Skeletal muscle satellite cell (primary cell): Measurements from ENCODE around the gene CTNNA1.

Experiments
- H3K27me3 ChIP-seq: 2 replicates; pipeline ENCODE4 v1.7.0; 2013; ENCODE audit warnings: low read length; ENCODE audit not compliant: control insufficient read depth, insufficient read depth
- H3K36me3 ChIP-seq: 2 replicates; pipeline ENCODE4 v1.7.0; 2013; ENCODE audit warnings: mild to moderate bottlenecking, control low read depth, low read length; ENCODE audit not compliant: insufficient read depth
- H3K4me1 ChIP-seq: 2 replicates; pipeline ENCODE4 v1.7.0; 2013; ENCODE audit warnings: low read length; ENCODE audit not compliant: control insufficient read depth, insufficient read depth
- H3K4me2 ChIP-seq: 2 replicates; pipeline ENCODE4 v1.7.0; 2013; ENCODE audit warnings: mild to moderate bottlenecking, low read length
- H3K4me3 ChIP-seq: 2 replicates; pipeline ENCODE4 v1.7.0; 2013; ENCODE audit warnings: low read length
- H3K9ac ChIP-seq: 2 replicates; pipeline ENCODE4 v1.7.0; 2013; ENCODE audit warnings: mild to moderate bottlenecking, low read depth, low read length, moderate library complexity
- H3K9me3 ChIP-seq: replicated peaks from 2 replicates; pipeline ENCODE4 v1.7.0; 2013; ENCODE audit warnings: mild to moderate bottlenecking, control low read depth, low read length

CTNNA1 gene

DNA sequence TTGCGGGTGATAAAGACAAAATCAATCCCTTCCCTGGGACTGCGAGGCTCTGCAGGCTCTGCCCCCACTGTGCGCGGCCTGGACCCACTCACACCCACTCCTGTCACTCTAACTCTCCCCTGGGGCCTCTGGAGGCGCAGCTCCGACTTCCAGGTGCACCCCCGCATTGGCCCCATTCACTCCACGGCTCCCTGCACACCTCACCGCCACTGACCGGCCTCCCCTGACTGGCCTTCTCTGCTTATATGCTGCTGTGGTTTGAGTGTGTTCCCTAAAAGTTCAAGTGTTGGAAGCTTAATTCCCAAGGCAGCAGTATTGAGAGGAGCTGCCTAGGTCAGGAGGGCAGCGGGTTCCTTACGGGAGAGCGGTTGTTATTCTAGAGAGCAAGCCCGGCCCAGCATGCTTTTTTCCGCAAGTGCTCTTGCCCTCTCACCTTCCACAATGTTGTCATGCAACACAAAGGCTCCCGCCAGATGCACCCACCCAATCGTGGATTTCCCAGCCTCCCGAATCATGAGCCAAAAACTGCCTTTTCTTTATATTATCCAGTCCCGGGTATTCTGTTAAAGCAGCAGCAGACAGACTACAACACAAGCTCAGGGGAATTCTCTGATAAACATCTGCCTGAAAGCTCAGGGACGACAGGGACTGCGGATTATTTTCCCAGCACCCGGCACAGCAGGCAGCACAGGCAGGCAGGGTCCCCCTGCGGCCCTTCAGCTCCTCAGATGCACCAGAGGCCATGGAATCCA, 195.4 kb downstream of the CTNNA1 start:
- Histone ChIP-seq H3K4me2 (no peak overlapping the region), H3K4me3 (no peak overlapping the region), H3K4me1 (peaks cover 15% of the 10 kb centered on the region)

DNA sequence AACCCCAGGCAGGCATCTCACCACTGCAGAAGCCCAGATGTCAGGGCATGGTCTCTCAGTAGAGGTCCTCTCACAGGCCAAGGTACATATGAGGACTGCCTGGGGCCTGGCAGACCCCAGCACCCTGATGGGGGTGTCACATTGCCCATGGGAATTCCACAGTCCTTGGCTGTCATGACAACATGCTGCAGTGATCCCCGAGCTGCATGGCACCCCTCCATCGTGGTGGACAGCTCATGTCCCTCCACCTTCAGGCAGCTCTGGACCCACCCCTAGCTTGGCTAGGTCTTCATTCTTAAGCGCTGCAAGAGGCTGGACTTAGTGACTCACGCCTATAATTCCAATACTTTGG, 196.0 kb downstream of the CTNNA1 start:
- Histone ChIP-seq H3K9me3 (no peaks in the 10 kb centered on the region), H3K9ac (no peak overlapping the region), H3K4me1 (peaks cover 21% of the 10 kb centered on the region), H3K36me3 (peaks cover 11% of the 10 kb centered on the region), H3K4me2 (no peak overlapping the region), H3K4me3 (no peak overlapping the region), H3K27me3 (no peaks in the 10 kb centered on the region)

More for the DNA sequence above, 195.4 kb downstream of the CTNNA1 start:
- Histone ChIP-seq H3K36me3 (peaks cover 11% of the 10 kb centered on the region), H3K9me3 (no peaks in the 10 kb centered on the region), H3K9ac (no peak overlapping the region), H3K27me3 (no peaks in the 10 kb centered on the region)

DNA sequence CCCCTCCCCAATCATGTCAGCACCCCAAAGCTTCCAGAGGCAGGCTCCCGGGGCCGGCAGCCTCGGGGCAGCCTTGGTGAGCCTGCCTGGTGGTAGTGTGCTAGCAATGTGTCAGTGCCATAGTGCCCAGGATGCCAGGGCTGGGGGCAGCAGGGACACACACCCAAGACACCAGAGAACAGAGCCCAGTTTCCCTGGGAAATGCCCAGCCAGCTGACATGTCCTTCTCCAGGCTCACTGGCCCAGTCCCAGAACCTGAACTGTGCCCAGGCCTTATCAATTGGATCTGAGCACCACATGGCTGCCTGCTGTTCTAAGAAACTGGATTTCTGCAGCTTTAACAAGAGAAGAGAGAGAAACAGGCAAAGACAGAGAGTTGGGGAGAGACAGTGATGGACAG, 196.8 kb downstream of the CTNNA1 start:
- H3K4me1 ChIP-seq = peaks cover 29% of the 10 kb centered on the region
- no peak overlapping the region for H3K9ac ChIP-seq
- H3K36me3 ChIP-seq = peaks cover 11% of the 10 kb centered on the region
- H3K4me3 ChIP-seq = no peak overlapping the region
- H3K27me3 ChIP-seq = no peaks in the 10 kb centered on the region
- H3K9me3 ChIP-seq = no peaks in the 10 kb centered on the region
- no peak overlapping the region for H3K4me2 ChIP-seq

DNA sequence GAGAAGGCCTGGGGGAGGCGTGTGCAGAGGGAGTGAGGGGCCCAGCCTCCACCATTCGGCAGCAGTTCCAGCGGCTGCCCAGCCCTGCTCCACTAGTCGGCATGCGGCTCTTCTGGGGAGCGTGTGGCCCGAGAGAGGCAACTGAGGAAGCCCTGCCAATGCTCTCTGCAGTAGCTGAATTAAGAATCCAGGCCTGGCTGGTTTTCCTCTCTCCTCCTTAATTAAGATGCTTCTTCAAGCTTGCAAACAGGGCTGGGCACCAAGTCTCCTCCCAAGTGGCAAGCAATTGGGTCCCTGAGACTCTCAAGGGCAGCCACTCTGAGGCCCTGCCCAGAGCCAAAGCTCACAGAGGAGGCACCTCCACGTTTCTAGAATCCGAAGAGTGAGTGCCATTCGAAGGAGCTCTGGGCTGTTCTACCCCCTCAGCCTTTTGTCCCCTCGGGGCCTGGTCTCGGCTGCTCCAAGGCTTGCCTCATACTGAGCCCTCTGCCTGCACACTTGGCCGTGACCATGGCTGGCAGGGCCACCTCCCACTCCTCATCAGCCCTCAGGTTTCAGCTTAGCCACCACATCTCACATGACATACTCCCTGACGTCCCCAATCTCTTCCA, 197.3 kb downstream of the CTNNA1 start:
- no peaks in the 10 kb centered on the region for H3K27me3 ChIP-seq
- H3K9ac ChIP-seq = no peak overlapping the region
- peaks cover 34% of the 10 kb centered on the region for H3K4me1 ChIP-seq
- H3K36me3 ChIP-seq = peaks cover 11% of the 10 kb centered on the region
- H3K4me3 ChIP-seq = no peak overlapping the region
- H3K9me3 ChIP-seq = no peaks in the 10 kb centered on the region
- no peak overlapping the region for H3K4me2 ChIP-seq

DNA sequence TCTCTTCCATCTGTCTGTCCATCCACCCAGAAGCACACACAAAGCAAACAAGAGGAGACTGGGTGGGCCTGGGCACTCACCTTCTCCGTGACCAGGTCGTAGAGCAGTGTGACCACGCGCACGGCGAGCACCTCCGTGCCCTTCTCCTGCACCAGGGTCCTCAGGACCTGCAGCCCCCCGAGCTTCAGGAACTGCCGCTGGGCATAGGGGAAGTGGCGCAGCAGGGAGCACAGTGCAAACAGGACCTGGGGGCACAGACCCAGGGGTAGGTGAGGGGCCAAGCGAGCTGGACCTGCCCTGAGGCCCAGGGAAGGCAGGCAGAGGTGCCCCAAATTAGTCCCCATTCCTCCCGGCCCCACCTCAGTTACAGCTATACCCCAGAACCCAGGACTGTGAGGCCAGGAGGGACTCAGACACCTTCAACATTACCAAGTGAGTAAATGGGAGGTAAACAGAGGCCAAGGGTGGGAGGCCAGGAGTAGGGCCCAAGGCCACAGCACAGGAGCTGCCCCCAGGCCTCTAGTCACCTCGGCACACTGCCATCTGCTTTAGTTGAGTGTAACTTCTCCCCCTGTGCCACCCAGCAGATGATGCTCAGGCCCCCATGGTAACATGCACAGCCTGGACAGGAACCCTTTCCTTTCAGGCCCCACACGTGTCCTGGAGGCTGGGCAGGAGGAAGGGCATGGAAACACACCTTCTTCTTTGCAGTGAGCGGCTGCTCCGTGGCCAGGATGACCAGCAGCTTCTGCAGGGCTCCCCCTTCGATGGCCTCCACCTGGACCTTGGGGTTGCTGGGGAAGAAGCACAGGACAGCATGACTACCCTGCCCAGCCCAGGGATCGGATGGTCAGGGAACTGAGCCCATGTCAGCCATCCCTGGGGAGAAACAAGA, 198.1 kb downstream of the CTNNA1 start:
- no peak overlapping the region for H3K9ac ChIP-seq
- H3K4me3 ChIP-seq = no peak overlapping the region

DNA sequence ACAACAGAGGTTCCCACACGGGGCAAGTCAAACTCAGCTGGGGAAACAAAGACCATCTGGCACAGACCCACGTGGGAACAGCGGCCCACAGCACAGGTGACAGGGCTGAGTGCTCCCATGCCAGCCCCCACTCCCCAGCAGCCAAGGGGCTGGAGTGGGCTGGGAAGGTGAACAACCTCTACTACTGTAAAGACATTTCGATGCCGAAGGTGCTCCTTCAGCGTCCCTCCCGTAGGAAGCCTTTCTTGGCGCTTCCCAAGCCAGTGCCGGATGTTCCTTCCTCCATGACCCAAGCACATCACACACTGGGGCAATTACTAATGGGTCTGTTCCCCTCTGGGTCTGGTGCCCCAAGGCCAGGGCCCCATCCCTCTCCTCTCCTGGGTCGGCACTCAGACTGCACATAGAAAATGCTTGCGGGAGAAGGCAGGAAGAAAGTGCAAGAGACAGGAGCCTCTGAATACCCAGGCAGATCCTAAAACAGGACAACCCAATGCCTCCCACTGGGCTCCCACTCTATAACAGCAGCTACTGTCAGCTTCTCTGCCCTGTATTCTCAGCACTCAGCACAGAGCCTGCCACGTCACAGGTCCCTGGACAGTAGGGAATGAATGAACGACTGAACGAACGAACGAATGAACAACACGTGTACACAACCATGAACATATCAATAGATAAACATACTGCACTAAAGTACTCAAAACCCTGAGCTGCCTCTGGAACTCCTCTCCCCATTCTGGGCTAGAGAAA, 198.9 kb downstream of the CTNNA1 start:
- Histone ChIP-seq H3K4me1 (peaks cover 38% of the 10 kb centered on the region), H3K4me3 (no peak overlapping the region), H3K9me3 (no peaks in the 10 kb centered on the region), H3K36me3 (peaks cover 10% of the 10 kb centered on the region), H3K27me3 (no peaks in the 10 kb centered on the region), H3K4me2 (no peak overlapping the region), H3K9ac (no peak overlapping the region)

More for the DNA sequence above, 198.1 kb downstream of the CTNNA1 start:
- Histone ChIP-seq H3K9me3 (no peaks in the 10 kb centered on the region), H3K4me1 (peaks cover 38% of the 10 kb centered on the region), H3K27me3 (no peaks in the 10 kb centered on the region), H3K4me2 (no peak overlapping the region), H3K36me3 (peaks cover 11% of the 10 kb centered on the region)

DNA sequence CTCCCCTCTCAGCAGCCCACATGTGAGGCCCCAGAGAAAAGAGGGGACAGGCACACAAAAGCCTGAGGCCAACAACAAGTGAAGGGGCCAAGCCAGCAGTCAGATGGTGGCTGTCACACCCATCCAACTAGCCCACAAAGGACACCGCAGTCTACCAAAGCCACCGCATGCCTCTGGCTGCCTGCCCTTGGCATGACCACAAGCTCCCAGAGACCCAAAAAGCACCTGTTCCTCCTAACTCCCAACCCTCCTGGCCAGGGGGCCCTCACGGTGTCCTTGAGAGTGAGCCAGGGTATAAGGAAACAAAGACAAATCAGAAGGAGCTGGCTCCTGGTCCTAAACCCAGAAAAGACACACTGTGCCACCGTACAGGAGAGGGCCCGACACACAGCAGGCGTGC, 199.7 kb downstream of the CTNNA1 start:
- Histone ChIP-seq H3K9ac (no peak overlapping the region), H3K4me2 (peak overlapping the region; percentile 41), H3K4me3 (no peak overlapping the region), H3K4me1 (peaks cover 38% of the 10 kb centered on the region), H3K9me3 (no peaks in the 10 kb centered on the region), H3K27me3 (no peaks in the 10 kb centered on the region), H3K36me3 (peaks cover 3% of the 10 kb centered on the region)

DNA sequence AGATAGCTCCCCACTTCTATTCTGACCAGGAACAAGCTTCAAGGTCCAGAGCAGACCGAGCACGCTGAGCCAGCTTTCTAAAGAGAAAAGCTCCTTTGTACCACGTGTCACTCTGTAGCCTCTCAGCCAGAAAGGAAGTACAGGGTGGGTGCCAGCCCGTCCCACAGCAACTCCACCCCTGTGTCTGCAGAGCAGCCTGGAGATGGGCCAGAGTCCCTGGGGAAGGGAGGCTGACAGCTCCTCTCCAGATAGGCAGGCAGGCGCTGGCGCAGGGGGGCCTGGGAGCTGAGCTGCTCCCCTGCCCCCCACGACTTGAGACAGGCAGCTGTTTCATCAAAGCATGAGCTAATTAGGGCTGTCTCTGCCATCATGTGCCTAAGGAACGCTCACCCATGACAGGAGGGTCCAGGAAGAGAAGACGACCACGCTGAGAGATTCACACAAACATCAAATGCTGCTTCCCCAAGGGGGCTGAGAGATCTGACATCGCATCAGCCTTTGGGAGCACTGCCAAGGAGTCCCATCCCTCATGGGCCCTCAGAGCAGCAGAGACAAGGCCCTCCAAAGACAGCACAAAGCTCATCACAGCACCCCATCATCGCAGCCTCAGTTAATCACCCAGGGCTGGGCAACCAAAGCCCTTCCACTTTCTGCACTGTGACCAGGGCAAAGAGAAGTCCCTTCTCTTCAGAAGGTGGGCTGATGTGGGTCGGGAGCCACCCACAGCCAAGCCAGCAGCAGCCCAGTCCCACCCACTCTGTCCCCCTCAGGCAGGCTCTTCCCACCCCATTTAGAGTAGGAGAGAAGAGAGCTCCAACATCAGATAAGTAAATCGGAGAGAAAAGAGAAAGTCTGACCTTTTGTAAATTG, 200.4 kb downstream of the CTNNA1 start:
- H3K4me1 ChIP-seq = peaks cover 38% of the 10 kb centered on the region
- no peak overlapping the region for H3K9ac ChIP-seq
- peak overlapping the region; percentile 41 for H3K4me2 ChIP-seq
- peaks cover 3% of the 10 kb centered on the region for H3K36me3 ChIP-seq
- no peaks in the 10 kb centered on the region for H3K9me3 ChIP-seq
- no peaks in the 10 kb centered on the region for H3K27me3 ChIP-seq
- H3K4me3 ChIP-seq = no peak overlapping the region

DNA sequence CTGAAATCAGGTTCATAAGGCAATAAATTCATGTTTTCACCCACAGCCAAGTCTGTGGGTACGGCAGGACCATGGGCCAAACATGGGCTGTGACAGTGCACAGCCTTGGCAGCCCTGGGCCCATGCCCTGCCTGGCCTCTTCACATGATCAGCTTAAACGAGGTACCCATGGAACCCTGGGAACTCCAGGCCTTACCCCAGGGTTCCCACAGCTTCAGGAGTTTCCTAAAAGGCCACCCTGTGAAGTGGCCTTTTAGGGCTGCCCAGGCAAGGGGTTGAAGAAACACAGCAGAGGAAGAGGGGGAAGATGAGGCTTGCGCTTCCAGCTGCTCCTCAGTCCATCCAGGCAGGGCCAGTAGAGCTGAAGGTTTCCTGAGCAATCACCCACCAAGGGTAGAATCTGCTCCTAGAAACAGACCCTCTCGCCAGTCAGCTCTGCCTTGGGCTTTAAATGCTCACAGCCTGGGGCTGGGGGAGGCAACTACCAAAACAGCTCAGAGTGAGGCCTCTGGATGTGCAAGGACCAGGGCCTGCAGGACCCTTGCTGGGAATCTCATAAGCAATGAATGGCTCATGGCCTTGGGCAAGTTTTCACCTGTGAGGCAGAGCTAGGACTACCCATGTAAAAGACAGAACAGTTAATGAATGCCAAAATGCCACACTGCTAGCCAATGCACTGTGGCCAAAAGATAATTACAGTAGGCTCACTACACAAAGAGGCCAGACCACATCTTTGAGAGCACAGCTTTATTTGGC, 201.2 kb downstream of the CTNNA1 start:
- Histone ChIP-seq H3K36me3 (no peaks in the 10 kb centered on the region), H3K4me3 (no peak overlapping the region), H3K27me3 (no peaks in the 10 kb centered on the region), H3K9ac (no peak overlapping the region), H3K4me2 (peak overlapping the region; percentile 3), H3K4me1 (peaks cover 38% of the 10 kb centered on the region), H3K9me3 (no peaks in the 10 kb centered on the region)

DNA sequence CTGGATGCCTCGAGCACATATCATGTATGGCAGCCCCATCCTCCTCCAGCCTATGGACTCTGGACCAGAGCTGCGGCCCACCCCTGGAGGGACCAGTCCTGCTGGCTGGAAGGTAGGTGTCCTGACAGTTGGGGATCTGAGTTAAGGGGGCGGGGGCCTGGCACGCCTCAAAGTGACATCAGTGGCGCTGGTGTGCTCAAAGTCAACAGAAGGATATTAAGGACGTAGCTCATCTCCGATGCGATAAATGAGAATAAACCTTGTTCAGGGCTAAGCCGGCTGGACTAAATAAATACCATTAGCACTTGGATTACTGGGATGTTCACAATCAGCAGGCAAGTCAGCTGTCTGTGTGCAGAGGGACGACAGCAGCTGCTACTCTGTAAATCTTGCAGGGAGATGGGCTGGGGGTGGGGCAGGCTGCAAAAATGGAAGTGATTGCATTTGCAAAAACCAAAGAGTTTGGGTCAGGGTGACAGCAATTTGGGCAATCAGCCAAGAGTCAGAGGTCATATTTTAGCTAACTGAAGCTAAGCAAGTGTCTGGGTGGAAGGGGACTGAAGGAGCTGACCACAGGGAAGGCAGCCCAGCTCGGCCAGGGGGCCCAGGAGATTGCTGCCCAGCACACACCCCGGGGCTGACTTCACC, 201.9 kb downstream of the CTNNA1 start:
- peaks cover 38% of the 10 kb centered on the region for H3K4me1 ChIP-seq
- no peak overlapping the region for H3K9ac ChIP-seq
- peak overlapping the region; percentile 3 for H3K4me2 ChIP-seq
- H3K4me3 ChIP-seq = no peak overlapping the region
- no peaks in the 10 kb centered on the region for H3K36me3 ChIP-seq
- H3K9me3 ChIP-seq = no peaks in the 10 kb centered on the region
- H3K27me3 ChIP-seq = no peaks in the 10 kb centered on the region
